HG03135 (cell line): ENCODE data around the gene CSPG4.
A peak's percentile ranks its signal among the peaks of the same experiment; 100 is the strongest.
"Not testable (repeated sequence)": the region's sequence is repeated elsewhere in the genome, so short reads cannot be mapped to it uniquely, and the experiment has no call there.

Source experiments
- ATAC-seq: cut with Tn5 transposase; IDR thresholded peaks from one replicate; pipeline ENCODE4 v1.9.1; 2021; ENCODE audit warnings: mild to moderate bottlenecking, moderate library complexity; ENCODE audit not compliant: unreplicated experiment

CSPG4 gene

GRCh38 chr15:75738647-75739325 lies 26.1 kb upstream of the CSPG4 start:
- peak; percentile 95 for ATAC-seq

- ATAC-seq: peak; percentile 18
Measured at GRCh38 chr15:75738014-75738646, 25.5 kb upstream of the CSPG4 start.

- not testable (repeated sequence) for ATAC-seq
Measured at GRCh38 chr15:75737116-75738013, 24.7 kb upstream of the CSPG4 start.

GRCh38 chr15:75736256-75736655 lies 23.6 kb upstream of the CSPG4 start:
- no peak for ATAC-seq

GRCh38 chr15:75734861-75735760 lies 22.5 kb upstream of the CSPG4 start:
- not testable (repeated sequence) for ATAC-seq

- ATAC-seq: no peak
Measured at GRCh38 chr15:75733761-75734651, 21.4 kb upstream of the CSPG4 start.

- ATAC-seq: no peak
Measured at GRCh38 chr15:75732809-75733451, 20.3 kb upstream of the CSPG4 start.

GRCh38 chr15:75732177-75732808 lies 19.6 kb upstream of the CSPG4 start:
- ATAC-seq: no peak

- no peak for ATAC-seq
Measured at GRCh38 chr15:75731248-75732151, 18.9 kb upstream of the CSPG4 start.

GRCh38 chr15:75730376-75731247 lies 18.0 kb upstream of the CSPG4 start:
- ATAC-seq: not testable (repeated sequence)

GRCh38 chr15:75729326-75730069 lies 16.9 kb upstream of the CSPG4 start:
- no peak for ATAC-seq

- ATAC-seq: no peak
Measured at GRCh38 chr15:75727851-75728715, 15.4 kb upstream of the CSPG4 start.

GRCh38 chr15:75727031-75727531 lies 14.4 kb upstream of the CSPG4 start:
- ATAC-seq: no peak

- ATAC-seq: no peak
Measured at GRCh38 chr15:75725719-75726607, 13.3 kb upstream of the CSPG4 start.
